ENCODE results near the gene ZNF507.

Gene ZNF507

GRCh38 chr19:32339988-32340874, 5.2 kb upstream of the ZNF507 start:
- DNase-seq, result no peak

GRCh38 chr19:32342695-32343094, 2.7 kb upstream of the ZNF507 start:
- no peak for DNase-seq

- no peak for DNase-seq
These were observed 1.7 kb upstream of the ZNF507 start for GRCh38 chr19:32343550-32344262.

- no peak for DNase-seq
These were observed 1.5 kb downstream of the ZNF507 start for GRCh38 chr19:32346901-32347300.

GRCh38 chr19:32347573-32347972, 2.2 kb downstream of the ZNF507 start:
- DNase-seq, result no peak

- DNase-seq, result no peak
These were observed 3.6 kb downstream of the ZNF507 start for GRCh38 chr19:32349051-32349450.

- DNase-seq, result no peak
These were observed 4.5 kb downstream of the ZNF507 start for GRCh38 chr19:32349724-32350470.

GRCh38 chr19:32350471-32350865, 5.1 kb downstream of the ZNF507 start:
- no peak for DNase-seq

GRCh38 chr19:32350987-32351348, 5.6 kb downstream of the ZNF507 start:
- DNase-seq, result no peak

GRCh38 chr19:32352241-32352630, 6.8 kb downstream of the ZNF507 start:
- DNase-seq, result no peak

- DNase-seq, result no peak
These were observed 8.9 kb downstream of the ZNF507 start for GRCh38 chr19:32354345-32354744.

- DNase-seq, result no peak
These were observed 9.9 kb downstream of the ZNF507 start for GRCh38 chr19:32355309-32355708.

GRCh38 chr19:32357720-32358119, 12.3 kb downstream of the ZNF507 start:
- no peak for DNase-seq

- DNase-seq, result no peak
These were observed 12.9 kb downstream of the ZNF507 start for GRCh38 chr19:32358321-32358720.

- no peak for DNase-seq
These were observed 14.2 kb downstream of the ZNF507 start for GRCh38 chr19:32359581-32359980.

GRCh38 chr19:32361574-32362317, 16.3 kb downstream of the ZNF507 start:
- DNase-seq, result no peak

- no peak for DNase-seq
These were observed 16.9 kb downstream of the ZNF507 start for GRCh38 chr19:32362318-32362691.

GRCh38 chr19:32363175-32363574, 17.8 kb downstream of the ZNF507 start:
- DNase-seq, result no peak

GRCh38 chr19:32363632-32364031, 18.2 kb downstream of the ZNF507 start:
- DNase-seq, result no peak

- DNase-seq, result no peak
These were observed 18.6 kb downstream of the ZNF507 start for GRCh38 chr19:32364040-32364439.

- no peak for DNase-seq
These were observed 21.7 kb downstream of the ZNF507 start for GRCh38 chr19:32367063-32367462.

GRCh38 chr19:32367948-32368536, 22.6 kb downstream of the ZNF507 start:
- no peak for DNase-seq

- DNase-seq, result no peak
These were observed 23.4 kb downstream of the ZNF507 start for GRCh38 chr19:32368787-32369186.

Data from NCI-H2107 (cell line).